Keratinocyte (primary cell): ENCODE results near the gene JPH2. TPM values are rescaled to one million over a fixed set of nuclear protein-coding genes. Genes with fewer than 3 reads are reported as not detected.

Source experiments
- DNase-seq: peaks from one replicate; pipeline ENCODE4 v3.0.0-alpha.2; 2011; ENCODE audit warnings: low read depth, missing footprints, low spot score
- FAIRE-seq: peaks from 2 replicates; lab custom pipeline; 2011; peaks lifted over from hg19 to GRCh38; lab: Jason Lieb, UNC
- H2AFZ ChIP-seq: 2 replicates; pipeline ENCODE4 v1.6.0; 2012; ENCODE audit warnings: low read length, control low read depth, inconsistent platforms; ENCODE audit not compliant: control insufficient read depth
- H3K27ac ChIP-seq: 2 replicates; pipeline ENCODE4 v1.5.1; 2011; ENCODE audit warnings: low read length; ENCODE audit not compliant: control insufficient read depth, insufficient read depth
- H3K27me3 ChIP-seq: 3 replicates; pipeline ENCODE4 v1.6.0; 2011; ENCODE audit warnings: low read length; ENCODE audit not compliant: control insufficient read depth, insufficient read depth; ENCODE audit errors: extremely low read depth
- H3K36me3 ChIP-seq, 2 experiments: 2 replicates in 1 of 2; 3 replicates in 1 of 2; pipeline ENCODE4 v1.5.1; 2011; ENCODE audit warnings: low read length in 2 of 2, mild to moderate bottlenecking in 1 of 2; ENCODE audit not compliant: control insufficient read depth in 2 of 2, insufficient read depth in 2 of 2; ENCODE audit errors: extremely low read depth in 1 of 2
- H3K4me1 ChIP-seq: 3 replicates; pipeline ENCODE4 v1.5.1; 2011; ENCODE audit warnings: low read length; ENCODE audit not compliant: control insufficient read depth, insufficient read depth; ENCODE audit errors: extremely low read depth
- H3K4me2 ChIP-seq: 3 replicates; pipeline ENCODE4 v1.6.0; 2011; ENCODE audit warnings: low read depth, low read length; ENCODE audit not compliant: control insufficient read depth, insufficient read depth; ENCODE audit errors: extremely low read depth
- H3K4me3 ChIP-seq, 3 experiments: fragments of 200-600 bp in 1 of 3; sonication (generic) in 1 of 3; 2 replicates in 2 of 3; 3 replicates in 1 of 3; pipeline ENCODE4 v1.5.1; 2011 to 2016; ENCODE audit warnings: low read length in 3 of 3, mild to moderate bottlenecking in 3 of 3, control low read depth in 2 of 3, inconsistent platforms in 1 of 3, low read depth in 1 of 3, mixed read lengths in 1 of 3, mixed run types in 1 of 3, moderate library complexity in 1 of 3; ENCODE audit not compliant: control insufficient read depth in 2 of 3, insufficient read depth in 2 of 3; ENCODE audit errors: extremely low read depth in 1 of 3
- H3K79me2 ChIP-seq: 2 replicates; pipeline ENCODE4 v1.6.0; 2012; ENCODE audit warnings: low read length; ENCODE audit not compliant: control insufficient read depth, insufficient read depth
- H3K9ac ChIP-seq: 3 replicates; pipeline ENCODE4 v1.6.0; 2011; ENCODE audit warnings: low read length; ENCODE audit not compliant: control insufficient read depth, insufficient read depth; ENCODE audit errors: extremely low read depth
- H3K9me1 ChIP-seq: 3 replicates; pipeline ENCODE4 v1.6.0; 2011; ENCODE audit warnings: low read length; ENCODE audit not compliant: control insufficient read depth, insufficient read depth; ENCODE audit errors: extremely low read depth
- H3K9me3 ChIP-seq: 2 replicates; pipeline ENCODE4 v1.5.1; 2012; ENCODE audit warnings: low read depth, low read length; ENCODE audit not compliant: control insufficient read depth
- H4K20me1 ChIP-seq: 3 replicates; pipeline ENCODE4 v1.6.0; 2011; ENCODE audit warnings: low read length; ENCODE audit not compliant: control insufficient read depth, insufficient read depth; ENCODE audit errors: extremely low read depth
- CTCF ChIP-seq, 3 experiments: IDR thresholded peaks in 1 of 3; conservative IDR thresholded peaks in 1 of 3; optimal IDR thresholded peaks in 1 of 3; 2 replicates in 2 of 3; 3 replicates in 1 of 3; pipeline versions ENCODE3 to v1.5.1; 2011; ENCODE audit warnings: low read length in 3 of 3, mild to moderate bottlenecking in 3 of 3, moderate library complexity in 2 of 3, control low read depth in 1 of 3, inconsistent platforms in 1 of 3; ENCODE audit not compliant: insufficient read depth in 2 of 3; ENCODE audit errors: extremely low read depth in 1 of 3
- EZH2 ChIP-seq: IDR thresholded peaks from one replicate; pipeline ENCODE4 v1.6.1; 2012; ENCODE audit warnings: inconsistent platforms, mild to moderate bottlenecking, low read length, moderate library complexity
- dilution Hi-C: fragments of 300-500 bp; cut with MboI; formaldehyde crosslinking; loops from one replicate; pipeline ENCODE4 v1.7.0; 2020; ENCODE audit warnings: low sequenced_read_pairs; ENCODE audit not compliant: extremely low pct_ligation_motif_present
- polyA plus RNA-seq, 5 experiments: library from polyadenylated mRNA; depleted of rRNA in 3 of 5; stranded (reverse) in 3 of 5; stranded (forward) in 1 of 5; unstranded in 1 of 5; fragments of >200 nt; gene quantifications; 1 replicate in 1 of 5; 2 replicates in 3 of 5; 3 replicates in 1 of 5; pipeline versions ENCODE4 v1.2.1 to v1.2.3, GENCODE V29; 2011 to 2012; ENCODE audit warnings: missing spikeins in 2 of 5, low read depth in 1 of 5, low replicate concordance in 1 of 5

Gene JPH2
- polyA plus RNA-seq, 1 donor (not counting 4 experiments of a cell fraction or from before 2014, with no cell fraction given): 2.5 TPM

GRCh38 chr20:44068316-44069201, 118.4 kb downstream of the JPH2 start:
- dilution Hi-C loops: no loop called here
- DNase-seq (no peak), FAIRE-seq (no peak)

GRCh38 chr20:44067650-44068081, 119.3 kb downstream of the JPH2 start:
- no peaks in the 10 kb centered on the region for H3K9me1 ChIP-seq
- no peak overlapping the region for H3K27ac ChIP-seq
- H3K4me1 ChIP-seq: no peaks in the 10 kb centered on the region
- DNase-seq (no peak), FAIRE-seq (no peak)
- H3K4me3 ChIP-seq: no peak overlapping the region
- no peaks in the 10 kb centered on the region for H3K9me3 ChIP-seq
- no peaks in the 10 kb centered on the region for H3K79me2 ChIP-seq
- no peaks in the 10 kb centered on the region for H3K36me3 ChIP-seq
- peaks cover 19% of the 10 kb centered on the region for H3K27me3 ChIP-seq
- no peak overlapping the region for H3K9ac ChIP-seq
- no peak overlapping the region for H3K4me2 ChIP-seq
- TF ChIP-seq EZH2 (no peak), CTCF (optimal IDR thresholded peaks at IDR 0.05 in 1 of 3, IDR thresholded peaks at IDR 0.05 in 1 of 3, conservative IDR thresholded peaks at IDR 0.05 in 1 of 3; ENCODE audit: extremely low read depth in 1 of 3, insufficient read depth in 2 of 3, low read length in 3 of 3) (no peak)
- no peaks in the 10 kb centered on the region for H4K20me1 ChIP-seq
- H2AFZ ChIP-seq: no peak overlapping the region
- dilution Hi-C loops: no loop called here

More at GRCh38 chr20:44068316-44069201, 118.4 kb downstream of the JPH2 start:
- TF ChIP-seq EZH2 (no peak), CTCF (optimal IDR thresholded peaks at IDR 0.05 in 1 of 3, IDR thresholded peaks at IDR 0.05 in 1 of 3, conservative IDR thresholded peaks at IDR 0.05 in 1 of 3; ENCODE audit: extremely low read depth in 1 of 3, insufficient read depth in 2 of 3, low read length in 3 of 3) (no peak)
- H3K4me3 ChIP-seq: no peak overlapping the region
- no peak overlapping the region for H3K27ac ChIP-seq
- no peak overlapping the region for H3K9ac ChIP-seq
- H3K9me3 ChIP-seq: no peaks in the 10 kb centered on the region
- no peaks in the 10 kb centered on the region for H3K36me3 ChIP-seq
- H2AFZ ChIP-seq: no peak overlapping the region
- no peaks in the 10 kb centered on the region for H3K79me2 ChIP-seq
- no peaks in the 10 kb centered on the region for H3K9me1 ChIP-seq
- H4K20me1 ChIP-seq: no peaks in the 10 kb centered on the region
- H3K4me2 ChIP-seq: no peak overlapping the region
- no peaks in the 10 kb centered on the region for H3K4me1 ChIP-seq
- peaks cover 24% of the 10 kb centered on the region for H3K27me3 ChIP-seq
